NK-92 (cell line): ENCODE data around the gene NBAS.
"Not testable (repeated sequence)": the region's sequence is repeated elsewhere in the genome, so short reads cannot be mapped to it uniquely, and the experiment has no call there.

Experiments
- DNase-seq: peaks from one replicate; lab custom pipeline; 2025; ENCODE audit not compliant: unreplicated experiment; lab: John Stamatoyannopoulos, UW

NBAS gene

GRCh38 chr2:15561574-15562344, 625 bp upstream of the NBAS start:
- DNase-seq, result no peak

- DNase-seq, result no peak
These were observed 770 bp downstream of the NBAS start for GRCh38 chr2:15560140-15560987.

- DNase-seq, result no peak
These were observed 1.6 kb downstream of the NBAS start for GRCh38 chr2:15559379-15560139.

GRCh38 chr2:15557887-15558311, 3.2 kb downstream of the NBAS start:
- no peak for DNase-seq

GRCh38 chr2:15556311-15556930, 4.7 kb downstream of the NBAS start:
- DNase-seq, result no peak

GRCh38 chr2:15555760-15556193, 5.4 kb downstream of the NBAS start:
- no peak for DNase-seq

- DNase-seq, result no peak
These were observed 6.5 kb downstream of the NBAS start for GRCh38 chr2:15554525-15555218.

GRCh38 chr2:15553951-15554350, 7.2 kb downstream of the NBAS start:
- no peak for DNase-seq

GRCh38 chr2:15553519-15553918, 7.6 kb downstream of the NBAS start:
- DNase-seq, result no peak

GRCh38 chr2:15548974-15549373, 12.2 kb downstream of the NBAS start:
- DNase-seq, result no peak

- no peak for DNase-seq
These were observed 13.8 kb downstream of the NBAS start for GRCh38 chr2:15547115-15547876.

GRCh38 chr2:15546297-15547098, 14.6 kb downstream of the NBAS start:
- no peak for DNase-seq

GRCh38 chr2:15544227-15544626, 16.9 kb downstream of the NBAS start:
- no peak for DNase-seq

GRCh38 chr2:15543541-15543940, 17.6 kb downstream of the NBAS start:
- DNase-seq, result no peak

- no peak for DNase-seq
These were observed 18.1 kb downstream of the NBAS start for GRCh38 chr2:15543053-15543452.

GRCh38 chr2:15542269-15542668, 18.9 kb downstream of the NBAS start:
- not testable (repeated sequence) for DNase-seq

GRCh38 chr2:15540523-15540922, 20.6 kb downstream of the NBAS start:
- not testable (repeated sequence) for DNase-seq

- no peak for DNase-seq
These were observed 21.1 kb downstream of the NBAS start for GRCh38 chr2:15539999-15540398.

GRCh38 chr2:15538792-15539191, 22.3 kb downstream of the NBAS start:
- DNase-seq, result no peak
